KOPT-K1 (cell line): ENCODE measurements around the gene GFRA1.
"Not testable (repeated sequence)": the region's sequence is repeated elsewhere in the genome, so short reads cannot be mapped to it uniquely, and the experiment has no call there.

Experiments used
- H3K27ac ChIP-seq: fragments of 200-600 bp; sonication (generic); 2 replicates; pipeline ENCODE4 v1.5.1; 2016; ENCODE audit warnings: antibody characterized with exemption, mild to moderate bottlenecking, low read depth, low read length; ENCODE audit not compliant: poor library complexity, severe bottlenecking
- H3K36me3 ChIP-seq: fragments of 200-600 bp; sonication (generic); 2 replicates; pipeline ENCODE4 v1.5.1; 2017; ENCODE audit warnings: antibody characterized with exemption, mild to moderate bottlenecking, low read length, moderate library complexity; ENCODE audit not compliant: insufficient read depth
- H3K9me3 ChIP-seq: fragments of 200-600 bp; sonication (generic); 2 replicates; pipeline ENCODE4 v1.5.1; 2017; ENCODE audit warnings: antibody characterized with exemption, low read length, mild to moderate bottlenecking; ENCODE audit not compliant: insufficient read depth, poor library complexity, severe bottlenecking

The GFRA1 gene

GRCh38 chr10:116060864-116061263 lies 212.1 kb downstream of the GFRA1 start:
- Histone ChIP-seq H3K36me3 (no peaks in the 10 kb centered on the region), H3K27ac (no peak overlapping the region), H3K9me3 (no peaks in the 10 kb centered on the region)

- H3K9me3 ChIP-seq, result no peaks in the 10 kb centered on the region
- no peak overlapping the region for H3K27ac ChIP-seq
- no peaks in the 10 kb centered on the region for H3K36me3 ChIP-seq
Measured at GRCh38 chr10:116059320-116059719, 213.7 kb downstream of the GFRA1 start.

GRCh38 chr10:116056445-116057293 lies 216.3 kb downstream of the GFRA1 start:
- no peaks in the 10 kb centered on the region for H3K36me3 ChIP-seq
- no peaks in the 10 kb centered on the region for H3K9me3 ChIP-seq
- no peak overlapping the region for H3K27ac ChIP-seq

- Histone ChIP-seq H3K27ac (no peak overlapping the region), H3K36me3 (no peaks in the 10 kb centered on the region), H3K9me3 (no peaks in the 10 kb centered on the region)
Measured at GRCh38 chr10:116055917-116056252, 217.1 kb downstream of the GFRA1 start.

- no peak overlapping the region for H3K27ac ChIP-seq
- H3K36me3 ChIP-seq, result no peaks in the 10 kb centered on the region
- no peaks in the 10 kb centered on the region for H3K9me3 ChIP-seq
Measured at GRCh38 chr10:116055252-116055916, 217.6 kb downstream of the GFRA1 start.

- Histone ChIP-seq H3K9me3 (no peaks in the 10 kb centered on the region), H3K36me3 (no peaks in the 10 kb centered on the region), H3K27ac (no peak overlapping the region)
Measured at GRCh38 chr10:116053910-116054309, 219.1 kb downstream of the GFRA1 start.

- not testable (repeated sequence) for H3K27ac ChIP-seq, H3K36me3 ChIP-seq, H3K9me3 ChIP-seq
Measured at GRCh38 chr10:116053009-116053730, 219.8 kb downstream of the GFRA1 start.

GRCh38 chr10:116052522-116052921 lies 220.5 kb downstream of the GFRA1 start:
- not testable (repeated sequence) for H3K9me3 ChIP-seq, H3K27ac ChIP-seq, H3K36me3 ChIP-seq

- no peaks in the 10 kb centered on the region for H3K9me3 ChIP-seq
- no peaks in the 10 kb centered on the region for H3K36me3 ChIP-seq
- no peak overlapping the region for H3K27ac ChIP-seq
Measured at GRCh38 chr10:116049974-116050304, 223.1 kb downstream of the GFRA1 start.

- Histone ChIP-seq H3K9me3 (no peaks in the 10 kb centered on the region), H3K27ac (no peak overlapping the region), H3K36me3 (no peaks in the 10 kb centered on the region)
Measured at GRCh38 chr10:116049158-116049973, 223.6 kb downstream of the GFRA1 start.

GRCh38 chr10:116045366-116046356 lies 227.3 kb downstream of the GFRA1 start:
- Histone ChIP-seq H3K36me3 (no peaks in the 10 kb centered on the region), H3K9me3 (no peaks in the 10 kb centered on the region), H3K27ac (no peak overlapping the region)

GRCh38 chr10:116044801-116045248 lies 228.2 kb downstream of the GFRA1 start:
- H3K36me3 ChIP-seq, result no peaks in the 10 kb centered on the region
- no peaks in the 10 kb centered on the region for H3K9me3 ChIP-seq

GRCh38 chr10:116043861-116044260 lies 229.1 kb downstream of the GFRA1 start:
- Histone ChIP-seq H3K9me3 (no peaks in the 10 kb centered on the region), H3K36me3 (no peaks in the 10 kb centered on the region), H3K27ac (no peak overlapping the region)

More at GRCh38 chr10:116044801-116045248, 228.2 kb downstream of the GFRA1 start:
- no peak overlapping the region for H3K27ac ChIP-seq

GRCh38 chr10:116043304-116043703 lies 229.7 kb downstream of the GFRA1 start:
- H3K9me3 ChIP-seq, result no peaks in the 10 kb centered on the region
- H3K36me3 ChIP-seq, result no peaks in the 10 kb centered on the region
- no peak overlapping the region for H3K27ac ChIP-seq
